Frontal cortex (tissue), 4 donors: ENCODE data around the gene NCR2. TPM values are rescaled to one million over a fixed set of nuclear protein-coding genes. Genes with fewer than 3 reads are reported as not detected.

Experiments used
- DNase-seq, 2 donors: peaks; one replicate each; pipeline ENCODE4 v3.0.0; 2012; ENCODE audit warnings: low spot score in 2 of 2
- FAIRE-seq: peaks from 2 replicates; lab custom pipeline; 2012; peaks lifted over from hg19 to GRCh38; lab: Jason Lieb, UNC
- total RNA-seq: library from RNA; depleted of rRNA; stranded (reverse); fragments of >200 nt; gene quantifications from one replicate; pipeline ENCODE4 v1.2.3, GENCODE V29; 2014
- donor health status: control.
- donor health status: control.
- donor health status: control.

Gene NCR2
- total RNA-seq, 1 donor from 2014 or later, result not detected

DNA sequence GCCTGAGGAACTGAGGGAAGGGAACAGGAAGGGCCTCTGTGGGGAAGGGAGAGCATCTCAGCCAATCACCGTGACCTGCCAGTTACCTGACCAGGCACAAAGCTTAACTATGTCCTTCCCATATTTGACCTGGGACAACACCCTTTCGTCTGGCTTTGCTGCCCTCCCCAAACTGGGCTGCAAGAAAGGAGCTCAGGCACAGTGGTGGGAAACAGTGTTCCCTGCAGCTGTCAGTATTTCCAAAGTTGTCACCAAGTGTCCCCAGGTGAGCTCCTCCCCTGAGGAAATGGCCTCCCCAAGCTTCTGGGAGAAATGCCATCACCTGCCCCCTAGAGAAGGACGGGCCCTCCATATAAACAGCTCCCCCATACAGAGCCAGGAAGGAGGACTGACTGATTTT is 17.9 kb downstream of the NCR2 start:
- FAIRE-seq, result no peak
- DNase-seq, result no peak

DNA sequence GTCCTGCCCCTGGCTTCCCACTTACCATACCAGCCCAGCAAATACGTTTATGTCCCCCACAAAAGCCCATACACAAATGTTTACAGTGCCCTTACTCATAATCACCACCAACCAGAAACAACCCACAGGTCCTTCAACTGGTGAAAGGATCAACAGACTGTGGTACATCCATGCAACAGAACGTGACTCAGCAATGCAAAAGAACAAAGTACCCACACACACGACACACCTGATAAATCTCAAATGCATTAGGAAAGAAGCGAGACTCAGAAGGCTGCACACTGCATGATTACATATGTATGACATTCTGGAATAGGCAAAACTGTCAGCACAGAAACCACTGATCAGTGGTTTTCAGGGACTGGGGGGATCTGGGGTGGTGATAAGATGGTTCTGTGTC is 20.5 kb downstream of the NCR2 start:
- no peak for DNase-seq
- FAIRE-seq, result no peak

DNA sequence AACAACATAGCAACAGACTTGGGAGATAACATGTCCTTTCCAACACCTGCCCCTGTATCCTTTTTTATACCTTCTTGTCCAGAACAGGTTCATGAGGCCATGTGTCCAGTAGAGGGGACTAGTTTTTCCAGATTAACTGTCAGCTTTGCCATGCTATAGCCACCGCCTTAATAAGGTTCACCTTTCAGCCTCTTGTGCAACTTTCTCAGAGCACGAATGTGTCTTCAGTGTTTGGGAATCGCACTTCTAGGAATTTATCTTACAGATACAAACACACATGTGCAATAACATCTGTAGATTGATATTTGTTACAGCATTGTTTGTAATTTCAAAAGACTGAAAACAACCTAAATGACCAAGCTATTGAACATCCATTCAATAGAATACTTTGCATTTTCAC is 21.4 kb downstream of the NCR2 start:
- no peak for FAIRE-seq
- no peak for DNase-seq

DNA sequence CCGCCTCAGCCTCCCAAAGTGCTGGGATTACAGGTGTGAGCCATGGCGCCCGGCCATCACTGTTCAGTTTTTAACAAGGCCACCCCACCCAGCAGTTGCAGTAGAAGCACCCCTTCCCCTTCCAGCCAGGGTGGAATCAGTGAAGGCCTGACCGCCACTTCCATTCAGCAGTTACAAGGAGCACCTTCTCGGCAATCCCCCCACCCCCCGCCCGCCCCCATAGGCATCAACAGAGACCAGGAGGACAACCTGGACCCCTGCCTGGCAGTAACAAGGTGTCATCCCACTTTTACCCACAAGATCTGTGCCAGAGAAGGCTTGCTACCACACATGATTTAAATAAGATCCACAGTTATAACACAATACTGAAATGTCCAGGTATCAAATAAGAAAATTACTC is 23.1 kb downstream of the NCR2 start:
- FAIRE-seq, result no peak
- no peak for DNase-seq

DNA sequence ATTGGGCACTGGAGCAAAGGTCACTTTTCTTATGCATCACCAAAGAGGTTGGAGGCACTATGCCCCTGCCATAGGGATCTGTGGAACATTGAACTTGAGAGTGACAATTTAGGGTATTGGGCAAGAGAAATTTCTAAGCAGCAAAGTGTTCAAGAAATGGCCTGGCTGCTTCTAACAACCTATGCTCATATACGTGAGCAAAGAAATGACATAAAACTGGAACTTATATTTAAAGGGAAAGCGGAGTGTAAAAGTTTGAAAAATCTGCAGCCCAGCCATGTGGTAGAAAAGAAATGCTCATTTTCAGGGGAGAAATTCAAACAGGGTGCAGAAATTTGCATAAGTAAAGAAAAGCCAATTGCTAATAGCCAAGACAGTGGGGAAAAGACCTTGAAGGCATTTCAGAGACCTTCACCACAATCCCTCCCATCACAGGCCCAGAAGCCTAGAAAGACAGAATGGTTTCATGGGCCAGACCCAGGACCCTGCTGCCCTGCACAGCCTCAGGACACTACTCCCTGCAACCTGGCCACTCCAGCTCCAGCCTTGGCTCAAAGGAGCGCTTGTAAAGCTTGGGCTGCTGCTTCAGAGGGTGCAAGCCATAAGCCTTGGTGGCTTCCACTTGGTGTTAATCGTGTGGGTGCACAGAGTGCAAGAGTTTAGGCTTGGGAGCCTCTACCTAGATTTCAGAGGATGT is 24.4 kb downstream of the NCR2 start:
- DNase-seq (no peak), FAIRE-seq (no peak)

DNA sequence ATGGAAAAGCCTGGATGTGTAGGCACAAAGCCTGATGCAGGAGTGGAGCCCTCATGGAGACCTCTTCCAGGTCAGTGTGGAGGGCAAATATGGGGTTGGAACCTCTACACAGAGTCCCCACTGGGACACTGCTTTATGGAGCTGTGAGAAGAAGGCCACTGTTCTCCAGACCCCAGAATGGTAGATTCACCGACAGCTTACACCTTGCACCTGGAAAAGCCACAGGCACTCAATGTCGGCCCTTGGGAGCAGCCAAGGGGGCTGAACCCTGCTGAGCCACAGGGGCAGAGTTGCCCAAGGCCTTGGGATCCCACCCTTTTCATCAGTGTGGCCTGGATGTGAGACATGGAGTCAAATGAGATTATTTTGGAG is 24.9 kb downstream of the NCR2 start:
- DNase-seq (no peak), FAIRE-seq (no peak)

DNA sequence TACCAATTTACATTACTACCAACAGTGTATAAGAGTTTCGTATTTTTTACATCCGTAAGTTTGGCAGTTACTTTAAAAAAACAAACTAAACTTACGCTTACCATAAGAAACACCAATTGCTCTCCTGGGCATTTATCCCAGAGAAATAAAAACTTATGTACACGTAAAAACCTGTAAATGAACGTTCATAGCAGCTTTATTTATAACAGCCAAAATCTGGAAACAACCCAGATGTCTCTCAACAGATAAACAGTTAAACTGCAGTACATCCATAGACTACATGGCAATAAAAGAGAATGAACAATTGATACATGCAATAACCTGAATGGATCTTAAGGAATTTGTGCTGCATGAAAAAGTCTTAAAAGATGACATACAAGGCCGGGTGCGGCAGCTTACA is 30.7 kb downstream of the NCR2 start:
- DNase-seq (no peak), FAIRE-seq (no peak)

DNA sequence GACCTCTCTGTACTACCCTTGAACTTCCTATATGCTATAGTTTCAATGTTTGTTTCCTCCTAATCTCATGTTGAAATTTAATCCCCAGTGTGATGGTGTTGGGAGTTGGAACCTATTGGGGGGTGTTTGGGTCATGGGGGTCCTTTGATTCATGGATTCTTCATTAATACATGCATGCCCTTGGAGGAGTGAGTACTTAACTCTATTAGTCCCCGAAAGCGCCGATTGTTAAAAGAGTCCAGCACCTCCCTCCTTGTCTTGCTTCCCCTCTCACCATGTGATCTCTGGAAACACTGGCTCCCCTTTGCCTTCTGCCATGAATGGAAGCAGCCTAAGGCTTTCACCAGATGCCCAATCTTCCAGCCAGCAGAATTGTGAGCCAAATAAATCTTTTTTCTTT is 31.7 kb downstream of the NCR2 start:
- FAIRE-seq (no peak), DNase-seq (no peak)

DNA sequence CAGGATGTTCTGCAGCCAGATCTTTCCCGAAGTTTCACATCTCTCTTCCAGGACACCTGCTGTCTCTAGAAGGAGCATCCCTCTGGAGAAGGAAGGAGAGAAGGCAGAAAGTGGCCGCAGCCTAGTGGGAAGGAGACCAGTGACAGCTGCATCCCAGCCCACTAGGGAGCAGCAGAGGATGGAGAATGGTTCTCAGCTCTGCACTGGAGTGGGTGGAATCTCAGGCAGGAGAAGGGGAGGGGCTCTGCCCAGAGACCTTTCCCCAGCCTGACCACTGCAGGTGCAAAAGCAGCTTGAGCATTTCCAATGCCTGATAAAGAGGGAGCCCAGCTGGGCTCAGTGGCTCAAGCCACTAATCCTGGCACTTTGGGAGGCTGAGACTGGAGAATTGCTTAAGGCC is 32.3 kb downstream of the NCR2 start:
- DNase-seq, result peak; percentile 59 to 73
- FAIRE-seq, result no peak

DNA sequence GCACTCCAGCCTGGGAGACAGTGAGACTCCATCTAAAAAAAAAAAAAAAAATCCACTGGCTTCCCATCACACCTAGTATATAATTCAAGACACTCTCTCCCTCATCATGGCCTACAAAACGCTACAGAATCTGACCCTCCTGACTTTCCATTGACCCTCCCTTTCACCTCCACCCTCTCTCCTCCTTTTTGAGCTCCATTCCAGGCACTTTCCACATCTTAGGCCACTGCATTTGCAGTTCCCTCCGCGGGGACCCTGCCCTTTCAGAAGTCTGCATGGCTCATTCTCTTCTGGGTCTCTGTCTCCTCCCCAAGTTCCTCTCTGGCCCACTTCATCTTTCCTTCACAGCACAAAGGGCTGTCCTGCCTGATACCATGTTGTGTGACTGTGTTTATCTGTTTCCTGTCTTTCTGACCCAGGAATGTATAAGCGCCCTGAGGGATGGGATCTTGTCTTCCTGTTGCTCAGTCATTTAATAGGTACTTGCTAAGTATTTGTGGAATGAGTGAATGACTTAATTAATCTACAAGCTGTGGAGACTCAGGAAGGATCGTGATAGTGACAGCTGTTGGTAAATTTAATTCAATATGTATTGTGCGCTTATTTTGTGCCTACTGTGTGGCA is 35.2 kb downstream of the NCR2 start:
- no peak for DNase-seq
- no peak for FAIRE-seq

DNA sequence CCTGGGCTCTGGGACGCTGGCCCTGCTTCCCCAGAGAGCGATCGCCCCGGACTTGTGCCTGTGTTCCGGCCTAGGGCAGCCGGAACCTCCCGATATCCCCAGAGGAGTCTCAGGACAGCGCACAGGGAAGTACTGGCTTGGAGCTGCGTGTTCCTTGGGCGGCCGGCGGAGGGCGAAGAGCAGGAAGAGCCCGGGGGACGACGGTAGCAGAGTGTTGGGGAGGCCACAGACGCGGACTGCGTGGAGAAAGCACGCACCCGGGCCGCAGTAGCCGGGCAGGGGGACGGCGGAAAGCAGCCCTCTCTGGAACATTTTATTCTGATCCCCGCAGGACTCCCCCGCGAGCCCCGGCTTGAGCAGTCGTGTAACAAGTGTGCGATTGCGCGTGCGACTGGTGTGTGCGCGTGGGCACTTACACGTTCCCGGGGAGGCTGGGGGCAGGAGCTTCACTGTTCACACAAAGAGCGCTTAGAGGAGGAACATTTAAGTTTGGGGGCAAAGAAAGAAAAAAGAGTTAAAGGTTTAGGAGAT is 36.1 kb downstream of the NCR2 start:
- peak; percentile 27 to 30 for DNase-seq
- no peak for FAIRE-seq

DNA sequence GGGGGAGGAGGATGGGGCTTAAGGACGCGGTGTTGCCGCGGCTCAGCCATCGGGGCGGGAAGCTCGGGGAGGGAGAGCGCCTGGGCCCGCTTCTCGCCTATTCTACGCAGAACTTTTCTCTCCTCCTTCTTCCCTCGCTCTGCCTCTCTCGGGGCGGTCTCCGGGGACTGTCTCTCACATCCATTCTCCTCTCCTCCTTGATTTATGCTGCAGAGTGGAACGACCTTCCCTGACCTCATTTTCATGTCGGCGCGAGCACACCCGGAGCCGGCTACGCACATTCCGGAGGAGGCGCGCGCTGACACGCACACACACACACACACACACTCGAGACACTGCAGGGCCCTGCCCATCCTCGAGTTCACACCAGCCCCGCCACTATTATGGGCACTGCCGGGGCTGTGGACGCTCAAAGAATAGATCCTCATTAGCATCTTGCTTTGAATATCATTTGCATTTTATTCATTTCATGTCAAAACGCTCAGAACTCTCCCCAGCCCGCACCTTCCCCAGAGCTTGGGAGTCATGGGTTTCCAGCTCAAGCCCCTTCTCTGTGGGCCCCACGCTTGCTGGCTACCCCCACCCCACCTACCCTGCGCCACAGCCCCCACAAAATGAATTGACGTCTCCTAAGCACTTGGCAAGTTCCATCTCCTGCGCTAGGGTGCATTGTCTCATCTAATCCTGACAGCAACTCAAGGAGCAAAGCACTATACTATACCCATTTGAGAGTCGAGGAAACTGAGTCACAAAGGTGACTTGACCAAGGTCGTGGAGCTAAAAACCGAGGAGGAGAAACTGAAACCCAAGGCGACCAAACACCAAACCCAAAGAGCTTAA is 36.8 kb downstream of the NCR2 start:
- FAIRE-seq (no peak), DNase-seq (peak; percentile 25 to 47)

DNA sequence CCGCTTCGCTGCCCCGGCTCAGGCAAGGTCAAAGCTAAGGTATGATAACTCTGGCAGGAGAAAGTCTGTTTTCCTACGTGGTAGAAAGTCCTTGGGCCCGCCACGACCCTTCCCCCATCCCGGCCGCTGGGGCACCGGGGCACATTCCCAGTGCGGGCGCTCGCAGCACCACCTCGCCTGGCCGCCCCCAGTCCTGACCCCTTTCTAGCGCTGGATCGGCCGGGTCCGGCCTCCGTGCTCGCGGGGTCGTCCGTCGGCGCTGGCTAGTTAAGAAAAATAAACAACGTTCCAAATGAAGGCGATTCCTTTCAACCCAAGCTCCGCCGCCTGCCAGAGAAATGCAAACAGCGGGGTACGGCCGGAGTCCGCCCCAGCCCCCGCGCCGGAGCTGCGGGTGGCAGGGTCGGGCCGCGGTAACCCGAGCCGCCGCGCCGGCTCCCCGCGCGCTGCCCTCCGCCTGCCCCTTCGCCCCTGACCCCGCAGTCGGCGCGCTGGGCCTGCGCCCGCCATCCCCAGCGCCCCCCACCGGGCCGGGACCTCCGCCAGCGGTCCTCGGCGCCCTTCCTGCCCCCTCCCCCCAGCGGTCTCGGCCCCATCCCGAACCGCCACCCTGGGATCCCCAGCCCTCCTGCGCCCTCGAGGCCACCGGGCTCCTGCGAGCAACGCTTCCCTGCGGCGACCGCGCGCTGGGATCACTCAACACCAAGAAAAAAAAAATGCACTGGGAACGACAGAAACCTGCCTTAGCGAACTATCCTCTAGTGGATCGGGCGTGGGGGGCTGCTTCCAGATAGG is 37.6 kb downstream of the NCR2 start:
- DNase-seq (peak in 1 of 2 donors; percentile 12), FAIRE-seq (no peak)

DNA sequence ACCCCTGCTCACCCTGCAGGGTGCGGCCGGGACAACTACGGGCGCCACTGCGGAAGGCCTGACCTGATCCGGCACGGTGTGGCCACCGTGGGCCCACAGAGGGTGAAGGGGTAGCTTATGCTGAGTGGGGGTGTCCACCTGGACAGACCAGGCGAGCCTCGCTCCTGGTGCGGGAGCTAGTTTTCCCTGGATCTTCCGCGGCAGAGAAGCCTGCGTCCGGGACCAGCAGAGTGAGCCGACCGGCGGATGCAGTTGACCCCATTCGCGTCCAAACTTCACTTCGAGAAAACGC is 38.2 kb downstream of the NCR2 start:
- no peak for FAIRE-seq
- no peak for DNase-seq

DNA sequence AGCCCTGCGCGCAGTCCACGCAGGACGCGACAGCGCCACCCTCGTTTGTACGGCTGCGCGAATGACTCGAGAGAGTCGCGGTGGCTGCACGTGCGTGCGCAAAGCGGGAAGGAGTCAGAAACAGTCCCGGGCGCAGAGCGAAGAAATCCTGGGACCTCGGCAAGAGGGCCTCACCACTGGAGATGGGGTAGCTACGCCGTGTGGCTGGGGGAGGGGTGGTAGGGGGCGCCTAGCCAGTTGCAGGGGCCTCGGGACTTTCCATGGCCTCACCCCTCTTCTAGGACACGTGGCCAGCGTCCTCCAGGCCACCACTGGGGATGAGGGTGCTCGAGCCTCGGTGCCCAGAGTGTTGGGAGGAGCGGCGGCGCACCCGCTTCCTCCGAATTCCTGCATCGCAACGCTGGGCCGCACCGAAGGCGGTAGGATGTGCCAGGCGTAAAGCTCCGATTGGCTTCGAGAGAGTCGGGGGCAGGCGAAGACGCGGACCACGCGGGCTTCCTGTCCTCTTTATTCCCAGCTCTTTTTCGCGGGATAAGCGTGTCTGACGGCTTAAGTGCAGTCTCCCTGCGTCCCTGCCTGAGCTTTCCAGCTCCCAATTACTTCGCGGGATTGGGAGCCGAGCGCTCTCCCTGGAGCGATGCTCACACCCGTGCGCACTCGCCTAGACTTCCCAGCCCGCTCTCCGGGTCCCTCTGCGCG is 38.7 kb downstream of the NCR2 start:
- FAIRE-seq, result no peak
- DNase-seq, result peak in 1 of 2 donors; percentile 22

DNA sequence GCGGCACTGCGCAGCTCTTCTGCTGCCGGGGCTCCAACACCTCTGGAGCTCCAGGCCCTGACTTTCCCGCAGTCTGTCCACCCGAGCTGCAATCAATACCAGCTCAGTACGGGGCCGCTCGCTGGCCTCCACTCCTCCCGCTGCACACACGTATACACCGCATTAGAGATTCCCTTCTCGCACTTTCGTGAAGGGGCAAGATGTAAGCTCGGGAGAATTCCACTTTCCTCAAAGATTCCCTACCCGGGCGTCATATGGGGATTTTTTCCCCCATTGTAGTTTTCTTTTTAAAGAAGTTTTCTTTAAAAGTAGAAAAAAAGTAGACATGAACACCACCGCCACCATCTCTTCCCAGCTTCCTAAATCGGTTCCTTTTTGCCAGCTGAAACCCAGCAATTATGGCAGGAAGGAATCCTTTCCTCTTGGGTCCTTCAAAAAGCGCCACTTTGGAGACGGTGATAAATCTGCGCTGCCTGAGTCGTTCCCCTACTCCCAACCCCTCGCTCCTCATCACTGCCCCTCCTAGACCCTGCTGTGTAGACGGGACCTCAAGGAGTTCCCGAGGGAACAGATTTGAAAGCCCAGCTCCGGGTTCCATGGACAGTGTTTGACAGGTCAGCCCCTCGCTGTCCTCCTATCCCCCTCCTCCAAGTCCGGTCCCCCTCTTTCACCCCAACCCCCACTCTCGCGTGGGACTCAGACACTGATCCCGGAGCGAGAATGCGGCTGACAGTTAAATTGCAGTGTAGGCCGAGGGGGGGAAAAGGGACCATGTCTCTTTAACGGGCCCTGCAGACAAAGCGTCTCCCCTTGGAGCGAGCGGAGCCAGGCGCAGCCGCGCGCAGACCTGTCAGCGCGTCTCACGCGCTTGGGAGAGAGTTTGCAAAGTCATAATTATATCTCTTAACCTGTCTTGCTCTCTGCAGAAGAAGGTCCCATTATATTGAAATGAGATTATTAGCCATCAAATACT is 39.5 kb downstream of the NCR2 start:
- no peak for FAIRE-seq
- no peak for DNase-seq

DNA sequence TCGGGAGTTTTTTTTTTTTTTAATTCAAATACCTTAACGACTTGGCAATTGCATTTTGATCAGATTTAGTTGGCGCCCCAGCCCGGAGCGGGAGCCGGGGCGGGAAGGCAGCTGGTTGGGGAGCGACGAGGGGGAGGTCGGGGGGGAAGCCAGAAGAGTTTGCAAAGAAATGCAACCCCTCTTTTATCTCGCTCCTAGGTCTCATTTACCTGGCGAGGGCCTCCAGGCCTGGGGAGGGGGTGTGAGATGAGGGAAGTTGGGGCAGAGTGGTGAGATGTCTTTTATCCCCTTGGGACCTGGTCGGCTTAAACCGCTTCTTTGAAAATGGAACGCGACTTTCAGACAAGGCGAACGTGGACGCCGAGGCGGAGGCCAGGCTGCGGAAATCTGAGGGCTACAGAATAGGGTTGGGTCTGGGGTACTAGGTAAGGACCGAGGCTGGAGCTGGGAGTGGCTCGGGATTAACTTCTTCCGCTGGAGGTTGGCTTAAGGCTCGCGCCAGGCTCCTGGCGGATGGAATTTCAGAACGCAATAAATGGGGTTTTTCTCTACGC is 40.3 kb downstream of the NCR2 start:
- FAIRE-seq (no peak), DNase-seq (no peak)

DNA sequence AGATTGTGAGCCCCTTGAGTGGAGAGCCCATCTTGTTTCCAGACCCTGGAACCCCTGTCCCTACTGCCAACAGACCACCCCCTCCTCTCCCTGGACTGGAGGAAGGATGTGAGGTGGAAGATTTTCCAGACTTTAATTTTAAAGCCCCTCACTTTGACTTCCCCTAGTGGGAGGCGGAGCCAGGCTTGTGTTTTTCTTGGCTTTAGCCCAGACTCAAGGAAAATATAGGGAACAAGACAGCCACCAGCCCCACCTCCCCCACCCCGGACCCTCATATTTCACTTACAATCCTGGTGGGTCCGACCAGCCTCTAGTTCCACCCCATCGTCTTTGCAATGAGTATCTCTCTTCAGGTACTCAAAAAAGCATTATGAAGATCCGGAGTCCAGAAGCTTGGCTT is 40.8 kb downstream of the NCR2 start:
- FAIRE-seq, result no peak
- DNase-seq, result no peak
